ENCODE measurements around the gene SCAPER. TPM values are rescaled to one million over a fixed set of nuclear protein-coding genes. Genes with fewer than 3 reads are reported as not detected.

The SCAPER gene
- polyA plus RNA-seq, 1 experiment: 5.4 TPM

DNA sequence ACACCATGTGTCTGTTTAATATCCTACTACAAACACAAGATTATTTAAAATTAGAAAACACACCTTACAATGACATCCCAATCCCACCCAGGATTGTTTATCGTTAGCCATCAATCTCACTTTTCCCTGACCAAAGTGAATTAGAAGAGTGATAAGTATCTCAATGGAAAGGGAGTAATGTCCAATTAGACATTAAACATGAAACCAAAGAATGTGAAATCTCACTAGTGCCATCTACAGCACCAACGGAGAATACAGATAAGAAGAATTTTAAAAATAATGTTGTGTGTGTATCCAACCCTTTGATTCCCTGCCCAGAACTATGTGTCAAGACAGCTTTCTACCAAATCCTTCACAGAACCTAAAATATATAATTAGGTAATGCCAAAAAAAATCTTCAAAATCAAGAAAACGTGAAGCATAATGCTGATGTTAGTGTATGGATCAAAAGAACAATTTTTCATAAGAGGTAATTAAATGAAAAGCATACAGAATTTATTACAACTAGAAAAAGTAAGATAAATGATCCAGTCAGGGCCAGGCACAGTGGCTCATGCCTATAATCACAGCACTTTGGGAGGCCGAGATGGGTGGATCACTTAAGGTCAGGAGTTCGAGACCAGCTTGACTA is 64.2 kb downstream of the SCAPER start:
- Histone ChIP-seq H3K9me3 (ENCODE audit: control insufficient read depth, insufficient read depth, low read length) (no peaks in the 10 kb centered on the region), H3K4me3 (ENCODE audit: low read depth, low read length) (no peak overlapping the region), H3K27ac (ENCODE audit: low read depth, low read length) (no peak overlapping the region), H3K27me3 (ENCODE audit: control insufficient read depth, insufficient read depth, low read length) (no peaks in the 10 kb centered on the region)
- DNase-seq (ENCODE audit: low read depth, low spot score): peak; percentile 24
- ChIA-PET CTCF (interaction anchor here (0.6 to 1.3 kb wide), 4 partner anchors 16 to 42 kb away, joined by 3 read pairs; no protein-coding TSS in a partner anchor), POLR2A (no interaction called here)
- peak; percentile 67 for TF ChIP-seq CTCF (IDR thresholded peaks at IDR 0.05; ENCODE audit: low read depth, low read length)

DNA sequence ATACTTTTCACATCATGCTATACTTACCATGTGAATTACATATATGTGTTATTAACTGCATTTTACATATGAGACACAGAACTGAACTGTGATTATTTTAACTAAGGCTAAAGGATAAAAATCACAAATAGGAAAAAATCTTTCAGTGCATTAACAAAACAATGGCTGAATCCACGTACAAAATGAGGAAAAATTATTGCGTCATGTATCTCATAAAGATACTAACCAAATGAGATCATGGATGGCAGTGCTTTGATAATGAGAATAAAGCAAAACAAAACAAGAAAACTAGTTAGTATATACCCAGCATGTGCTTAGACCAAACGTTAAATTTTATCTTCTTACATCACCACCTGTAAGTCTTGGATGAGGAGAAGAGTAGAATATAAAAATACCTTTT is 66.0 kb downstream of the SCAPER start:
- DNase-seq (ENCODE audit: low read depth, low spot score): no peak
- Histone ChIP-seq H3K27me3 (ENCODE audit: control insufficient read depth, insufficient read depth, low read length) (no peaks in the 10 kb centered on the region), H3K9me3 (ENCODE audit: control insufficient read depth, insufficient read depth, low read length) (no peaks in the 10 kb centered on the region), H3K4me3 (ENCODE audit: low read depth, low read length) (no peak overlapping the region), H3K27ac (ENCODE audit: low read depth, low read length) (no peak overlapping the region)
- ChIA-PET CTCF (no interaction called here), POLR2A (no interaction called here)
- TF ChIP-seq CTCF (IDR thresholded peaks at IDR 0.05; ENCODE audit: low read depth, low read length): no peak

DNA sequence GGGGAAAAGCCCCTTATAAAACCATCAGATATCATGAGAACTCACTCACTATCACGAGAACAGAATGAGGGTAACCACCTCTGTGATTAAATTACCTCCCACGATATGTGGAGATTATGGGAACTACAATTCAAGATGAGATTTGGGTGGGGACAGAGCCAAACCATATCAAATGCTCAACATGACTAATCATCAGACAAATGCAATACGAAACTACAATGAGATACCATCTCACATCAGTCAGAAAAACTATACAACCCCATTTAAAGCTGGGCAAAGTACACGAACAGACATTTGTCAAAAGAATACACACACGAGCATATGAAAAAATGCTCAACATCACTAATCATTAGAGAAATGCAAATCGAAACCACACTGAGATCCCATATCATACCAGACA is 67.7 kb downstream of the SCAPER start:
- Histone ChIP-seq H3K27ac (ENCODE audit: low read depth, low read length) (no peak overlapping the region), H3K9me3 (ENCODE audit: control insufficient read depth, insufficient read depth, low read length) (peaks cover 3% of the 10 kb centered on the region; the same call in 1 of the 2 replicates), H3K27me3 (ENCODE audit: control insufficient read depth, insufficient read depth, low read length) (no peaks in the 10 kb centered on the region), H3K4me3 (ENCODE audit: low read depth, low read length) (no peak overlapping the region)
- CTCF ChIA-PET: no interaction called here
- no peak for TF ChIP-seq CTCF (IDR thresholded peaks at IDR 0.05; ENCODE audit: low read depth, low read length)
- DNase-seq (ENCODE audit: low read depth, low spot score): no peak
- POLR2A ChIA-PET: no interaction called here

DNA sequence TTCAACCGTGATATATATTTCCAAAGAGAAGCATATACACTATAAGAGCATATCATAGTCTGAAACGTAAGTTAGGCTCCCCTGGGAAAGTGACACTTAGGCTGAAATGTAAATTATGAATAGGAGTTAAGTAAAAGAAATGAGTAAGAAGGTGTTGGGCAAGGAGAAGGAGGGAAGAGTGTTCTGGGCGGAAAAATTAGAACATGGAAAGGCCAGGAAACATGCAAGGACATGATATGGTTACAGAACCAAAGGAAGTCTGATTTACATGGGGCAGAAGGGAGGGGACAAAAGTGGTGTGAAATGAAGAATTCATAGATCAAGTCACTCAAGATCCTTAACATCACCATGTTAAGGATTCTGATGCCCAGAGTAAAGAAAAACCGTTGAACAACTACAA is 75.2 kb downstream of the SCAPER start:
- Histone ChIP-seq H3K9me3 (ENCODE audit: control insufficient read depth, insufficient read depth, low read length) (peaks cover 3% of the 10 kb centered on the region; the same call in 1 of the 2 replicates), H3K4me3 (ENCODE audit: low read depth, low read length) (no peak overlapping the region), H3K27me3 (ENCODE audit: control insufficient read depth, insufficient read depth, low read length) (no peaks in the 10 kb centered on the region), H3K27ac (ENCODE audit: low read depth, low read length) (no peak overlapping the region)
- no peak for DNase-seq (ENCODE audit: low read depth, low spot score)
- ChIA-PET POLR2A (no interaction called here), CTCF (interaction anchor here (0.5 kb wide), 1 partner anchor 353 kb away, joined by 3 read pairs; no protein-coding TSS in a partner anchor)
- no peak for TF ChIP-seq CTCF (IDR thresholded peaks at IDR 0.05; ENCODE audit: low read depth, low read length)

- Histone ChIP-seq H3K27ac (ENCODE audit: low read depth, low read length) (no peak overlapping the region), H3K4me3 (ENCODE audit: low read depth, low read length) (no peak overlapping the region), H3K9me3 (ENCODE audit: control insufficient read depth, insufficient read depth, low read length) (peaks cover 1% of the 10 kb centered on the region; the same call in 1 of the 2 replicates), H3K27me3 (ENCODE audit: control insufficient read depth, insufficient read depth, low read length) (no peaks in the 10 kb centered on the region)
- DNase-seq (ENCODE audit: low read depth, low spot score): no peak
- POLR2A ChIA-PET: no interaction called here
- CTCF ChIA-PET: no interaction called here
- no peak for TF ChIP-seq CTCF (IDR thresholded peaks at IDR 0.05; ENCODE audit: low read depth, low read length)
Measured at GRCh38 chr15:76823890-76824289, 81.2 kb downstream of the SCAPER start.
